NCI-H128 (cell line): ENCODE data around the gene EIF2B4.
"Not testable (repeated sequence)": the region's sequence is repeated elsewhere in the genome, so short reads cannot be mapped to it uniquely, and the experiment has no call there.

Source experiments
- DNase-seq: peaks from one replicate; lab custom pipeline; 2025; ENCODE audit not compliant: unreplicated experiment; lab: John Stamatoyannopoulos, UW

The EIF2B4 gene

GRCh38 chr2:27350106-27350693 is 19.9 kb downstream of the EIF2B4 start:
- no peak for DNase-seq

GRCh38 chr2:27347641-27348040 is 22.5 kb downstream of the EIF2B4 start:
- no peak for DNase-seq

GRCh38 chr2:27336173-27336572 is 34.0 kb downstream of the EIF2B4 start:
- no peak for DNase-seq

- no peak for DNase-seq
Measured at GRCh38 chr2:27335311-27335710, 34.8 kb downstream of the EIF2B4 start.

- DNase-seq = no peak
Measured at GRCh38 chr2:27324720-27325119, 45.4 kb downstream of the EIF2B4 start.

- no peak for DNase-seq
Measured at GRCh38 chr2:27323596-27324285, 46.4 kb downstream of the EIF2B4 start.

GRCh38 chr2:27322766-27323595 is 47.2 kb downstream of the EIF2B4 start, which contains the start of gene MPV17:
MPV17 (minus strand) TSS chr2:27323097; CDS start chr2:27322517, 580 bp downstream.
- DNase-seq = peak; percentile 60

- no peak for DNase-seq
Measured at GRCh38 chr2:27322301-27322765, 47.8 kb downstream of the EIF2B4 start.

- no peak for DNase-seq
Measured at GRCh38 chr2:27320958-27321543, 49.1 kb downstream of the EIF2B4 start.

- DNase-seq = not testable (repeated sequence)
Measured at GRCh38 chr2:27319839-27320238, 50.3 kb downstream of the EIF2B4 start.

- no peak for DNase-seq
Measured at GRCh38 chr2:27316655-27317412, 53.3 kb downstream of the EIF2B4 start.

- no peak for DNase-seq
Measured at GRCh38 chr2:27315122-27315521, 55.0 kb downstream of the EIF2B4 start.

- DNase-seq = no peak
Measured at GRCh38 chr2:27314709-27315108, 55.4 kb downstream of the EIF2B4 start.
